ENCODE data around the gene ZNF451. TPM values are rescaled to one million over a fixed set of nuclear protein-coding genes. Genes with fewer than 3 reads are reported as not detected.

ZNF451 gene
- total and polyA plus RNA-seq, 5 donors, result 11.0 to 41.9 (median 27.8) TPM

GRCh38 chr6:57158658-57159057 is 68.7 kb downstream of the ZNF451 start:
- no peaks in the 10 kb centered on the region for H3K27me3 ChIP-seq (ENCODE audit: control insufficient read depth, insufficient read depth)
- H3K27ac ChIP-seq (ENCODE audit: low read length), result no peak overlapping the region
- DNase-seq (no peak), ATAC-seq (no peak)
- no peaks in the 10 kb centered on the region for H3K4me1 ChIP-seq (ENCODE audit: control insufficient read depth, insufficient read depth, low read length)
- H3K4me3 ChIP-seq (ENCODE audit: low read length), result no peak overlapping the region
- H3K9me3 ChIP-seq (ENCODE audit: control insufficient read depth, low read length), result no peaks in the 10 kb centered on the region
- intact Hi-C loops (cut with DNase I), result no loop called here

GRCh38 chr6:57159127-57159526 is 69.1 kb downstream of the ZNF451 start:
- no peaks in the 10 kb centered on the region for H3K4me1 ChIP-seq (ENCODE audit: control insufficient read depth, insufficient read depth, low read length)
- H3K4me3 ChIP-seq (ENCODE audit: low read length), result no peak overlapping the region
- intact Hi-C loops (cut with DNase I), result no loop called here
- DNase-seq, result no peak
- WGBS, result 97% methylated on average over 2 of the region's 2 CpGs
- H3K27ac ChIP-seq (ENCODE audit: low read length), result no peak overlapping the region
- H3K9me3 ChIP-seq (ENCODE audit: control insufficient read depth, low read length), result no peaks in the 10 kb centered on the region
- no peak for ATAC-seq
- H3K27me3 ChIP-seq (ENCODE audit: control insufficient read depth, insufficient read depth), result no peaks in the 10 kb centered on the region

- ATAC-seq (no peak), DNase-seq (no peak)
- WGBS, result 96% methylated on average over 2 of the region's 2 CpGs
- H3K27me3 ChIP-seq (ENCODE audit: control insufficient read depth, insufficient read depth), result no peaks in the 10 kb centered on the region
- no peaks in the 10 kb centered on the region for H3K4me1 ChIP-seq (ENCODE audit: control insufficient read depth, insufficient read depth, low read length)
- H3K4me3 ChIP-seq (ENCODE audit: low read length), result no peak overlapping the region
- H3K9me3 ChIP-seq (ENCODE audit: control insufficient read depth, low read length), result no peaks in the 10 kb centered on the region
- intact Hi-C loops (cut with DNase I), result no loop called here
- no peak overlapping the region for H3K27ac ChIP-seq (ENCODE audit: low read length)
Observed at GRCh38 chr6:57162028-57162427, 72.0 kb downstream of the ZNF451 start.

- ATAC-seq (no peak), DNase-seq (no peak)
- H3K4me3 ChIP-seq (ENCODE audit: low read length), result no peak overlapping the region
- H3K27ac ChIP-seq (ENCODE audit: low read length), result no peak overlapping the region
- H3K4me1 ChIP-seq (ENCODE audit: control insufficient read depth, insufficient read depth, low read length), result no peaks in the 10 kb centered on the region
- WGBS, result 89% methylated on average over 3 of the region's 3 CpGs
- H3K9me3 ChIP-seq (ENCODE audit: control insufficient read depth, low read length), result no peaks in the 10 kb centered on the region
- intact Hi-C loops (cut with DNase I), result no loop called here
- no peaks in the 10 kb centered on the region for H3K27me3 ChIP-seq (ENCODE audit: control insufficient read depth, insufficient read depth)
Observed at GRCh38 chr6:57162516-57162915, 72.5 kb downstream of the ZNF451 start.

GRCh38 chr6:57163956-57164355 is 74.0 kb downstream of the ZNF451 start:
- 95% methylated on average over 2 of the region's 2 CpGs for WGBS
- no peaks in the 10 kb centered on the region for H3K9me3 ChIP-seq (ENCODE audit: control insufficient read depth, low read length)
- H3K27me3 ChIP-seq (ENCODE audit: control insufficient read depth, insufficient read depth), result no peaks in the 10 kb centered on the region
- H3K27ac ChIP-seq (ENCODE audit: low read length), result no peak overlapping the region
- DNase-seq (no peak), ATAC-seq (no peak)
- intact Hi-C loops (cut with DNase I), result no loop called here
- H3K4me3 ChIP-seq (ENCODE audit: low read length), result no peak overlapping the region
- no peaks in the 10 kb centered on the region for H3K4me1 ChIP-seq (ENCODE audit: control insufficient read depth, insufficient read depth, low read length)

GRCh38 chr6:57165080-57165479 is 75.1 kb downstream of the ZNF451 start:
- intact Hi-C loops (cut with DNase I), result no loop called here
- H3K27me3 ChIP-seq (ENCODE audit: control insufficient read depth, insufficient read depth), result no peaks in the 10 kb centered on the region
- no peak overlapping the region for H3K27ac ChIP-seq (ENCODE audit: low read length)
- ATAC-seq (no peak), DNase-seq (no peak)
- no peaks in the 10 kb centered on the region for H3K9me3 ChIP-seq (ENCODE audit: control insufficient read depth, low read length)
- no peaks in the 10 kb centered on the region for H3K4me1 ChIP-seq (ENCODE audit: control insufficient read depth, insufficient read depth, low read length)
- H3K4me3 ChIP-seq (ENCODE audit: low read length), result no peak overlapping the region
- WGBS, result 100% methylated on average over 1 of the region's 1 CpG

GRCh38 chr6:57172136-57173055 is 82.4 kb downstream of the ZNF451 start, which contains the start of gene BAG2:
Gene BAG2, plus strand, starts transcription at chr6:57172326. Its CDS starts 372 bp downstream, at chr6:57172698.
- ATAC-seq (peak; percentile 97 to 98), DNase-seq (peak; percentile 91 to 96 (median 95))
- peak within 1 kb of the TSS; percentile 73 for H3K4me3 ChIP-seq (ENCODE audit: low read length)
- WGBS, result under 1% methylated on average over 97 of the region's 97 CpGs
- peak within 1 kb of the TSS; percentile 78 for H3K27ac ChIP-seq (ENCODE audit: low read length)
- intact Hi-C loops (cut with DNase I), result loop anchor here in 2 of 4 donors (10.0 kb wide), 1 partner anchor 142 kb away; the partner anchor contains the start of gene PRIM2 (in 2 of the 2)
- no peaks in the 10 kb centered on the region for H3K27me3 ChIP-seq (ENCODE audit: control insufficient read depth, insufficient read depth)
- H3K9me3 ChIP-seq (ENCODE audit: control insufficient read depth, low read length), result no peaks in the 10 kb centered on the region
- H3K4me1 ChIP-seq (ENCODE audit: control insufficient read depth, insufficient read depth, low read length), result no peaks in the 10 kb centered on the region

- Histone ChIP-seq H3K4me1 (ENCODE audit: control insufficient read depth, insufficient read depth, low read length) (no peaks in the 10 kb centered on the region), H3K27me3 (ENCODE audit: control insufficient read depth, insufficient read depth) (no peaks in the 10 kb centered on the region), H3K27ac (ENCODE audit: low read length) (peak overlapping the region; percentile 67), H3K4me3 (ENCODE audit: low read length) (peak overlapping the region; percentile 73), H3K9me3 (ENCODE audit: control insufficient read depth, low read length) (no peaks in the 10 kb centered on the region)
- 9% methylated on average over 19 of the region's 19 CpGs for WGBS
- DNase-seq, result peak in 2 of 3 donors; percentile 28 to 65
- intact Hi-C loops (cut with DNase I), result loop anchor here in 2 of 4 donors (10.0 kb wide), 1 partner anchor 142 kb away; the partner anchor contains the start of gene PRIM2 (in 2 of the 2)
- ATAC-seq, result peak; percentile 28 to 41
Observed at GRCh38 chr6:57173056-57173885, 83.3 kb downstream of the ZNF451 start.

GRCh38 chr6:57173886-57174510 is 84.0 kb downstream of the ZNF451 start:
- Histone ChIP-seq H3K4me3 (ENCODE audit: low read length) (peak overlapping the region; percentile 73), H3K27ac (ENCODE audit: low read length) (peak overlapping the region; percentile 68), H3K4me1 (ENCODE audit: control insufficient read depth, insufficient read depth, low read length) (no peaks in the 10 kb centered on the region), H3K9me3 (ENCODE audit: control insufficient read depth, low read length) (no peaks in the 10 kb centered on the region), H3K27me3 (ENCODE audit: control insufficient read depth, insufficient read depth) (no peaks in the 10 kb centered on the region)
- no peak for ATAC-seq
- intact Hi-C loops (cut with DNase I), result loop anchor here in 2 of 4 donors (10.0 kb wide), 1 partner anchor 141 kb away; the partner anchor contains the start of gene PRIM2 (in 2 of the 2)
- 48% methylated on average over 5 of the region's 5 CpGs for WGBS
- no peak for DNase-seq

GRCh38 chr6:57174511-57174907 is 84.5 kb downstream of the ZNF451 start:
- Histone ChIP-seq H3K9me3 (ENCODE audit: control insufficient read depth, low read length) (no peaks in the 10 kb centered on the region), H3K27ac (ENCODE audit: low read length) (no peak overlapping the region), H3K4me3 (ENCODE audit: low read length) (no peak overlapping the region), H3K4me1 (ENCODE audit: control insufficient read depth, insufficient read depth, low read length) (no peaks in the 10 kb centered on the region), H3K27me3 (ENCODE audit: control insufficient read depth, insufficient read depth) (no peaks in the 10 kb centered on the region)
- DNase-seq (no peak), ATAC-seq (no peak)
- whole genome bisulfite sequencing, result 87% methylated on average over 3 of the region's 3 CpGs
- intact Hi-C loops (cut with DNase I), result loop anchor here in 2 of 4 donors (10.0 kb wide), 1 partner anchor 140 kb away; the partner anchor contains the start of gene PRIM2 (in 2 of the 2)
